ENCODE measurements around the gene SLC25A28.
A peak's percentile ranks its signal among the peaks of the same experiment; 100 is the strongest.

Gene SLC25A28, protein sequence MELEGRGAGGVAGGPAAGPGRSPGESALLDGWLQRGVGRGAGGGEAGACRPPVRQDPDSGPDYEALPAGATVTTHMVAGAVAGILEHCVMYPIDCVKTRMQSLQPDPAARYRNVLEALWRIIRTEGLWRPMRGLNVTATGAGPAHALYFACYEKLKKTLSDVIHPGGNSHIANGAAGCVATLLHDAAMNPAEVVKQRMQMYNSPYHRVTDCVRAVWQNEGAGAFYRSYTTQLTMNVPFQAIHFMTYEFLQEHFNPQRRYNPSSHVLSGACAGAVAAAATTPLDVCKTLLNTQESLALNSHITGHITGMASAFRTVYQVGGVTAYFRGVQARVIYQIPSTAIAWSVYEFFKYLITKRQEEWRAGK

DNA sequence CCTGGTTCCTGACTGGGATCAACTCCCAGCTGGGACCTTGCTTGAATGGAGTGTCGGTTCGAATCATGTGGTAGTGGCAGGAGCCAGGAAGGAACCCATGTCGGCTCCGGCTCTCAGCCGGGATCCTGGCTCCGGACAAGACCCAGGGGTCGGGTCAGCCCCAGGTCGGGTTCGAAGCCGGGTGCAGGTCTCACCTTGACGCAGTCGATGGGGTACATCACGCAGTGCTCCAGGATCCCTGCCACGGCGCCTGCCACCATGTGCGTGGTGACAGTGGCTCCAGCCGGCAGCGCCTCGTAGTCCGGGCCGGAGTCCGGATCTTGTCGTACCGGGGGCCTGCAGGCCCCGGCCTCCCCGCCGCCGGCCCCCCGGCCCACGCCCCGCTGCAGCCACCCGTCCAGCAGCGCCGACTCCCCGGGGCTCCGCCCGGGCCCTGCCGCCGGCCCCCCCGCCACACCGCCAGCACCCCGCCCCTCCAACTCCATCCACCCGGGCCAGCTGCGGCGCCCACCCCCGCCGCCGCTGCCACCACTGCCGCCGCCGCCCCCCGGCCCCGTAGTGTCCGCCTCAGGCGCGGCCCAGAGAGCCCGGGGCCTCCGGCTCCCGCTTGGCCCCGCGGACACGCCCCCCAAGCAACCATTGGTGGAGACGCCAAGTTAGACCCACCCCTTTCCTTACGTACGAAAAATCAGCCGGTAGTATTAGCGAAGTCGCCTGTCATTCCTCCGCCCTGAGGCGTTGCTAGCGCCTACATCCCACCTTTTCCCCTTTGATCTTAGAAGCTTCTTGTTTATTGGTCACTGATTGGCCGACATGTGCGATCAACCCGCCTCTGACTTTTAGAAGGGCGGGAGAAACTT lies at the start of gene SLC25A28:
TSS of gene SLC25A28 (minus strand) at position 589 of the 860 bp plus-strand sequence. CDS start at position 485, 104 bp downstream.
- peak; percentile 90 for DNase-seq

DNA sequence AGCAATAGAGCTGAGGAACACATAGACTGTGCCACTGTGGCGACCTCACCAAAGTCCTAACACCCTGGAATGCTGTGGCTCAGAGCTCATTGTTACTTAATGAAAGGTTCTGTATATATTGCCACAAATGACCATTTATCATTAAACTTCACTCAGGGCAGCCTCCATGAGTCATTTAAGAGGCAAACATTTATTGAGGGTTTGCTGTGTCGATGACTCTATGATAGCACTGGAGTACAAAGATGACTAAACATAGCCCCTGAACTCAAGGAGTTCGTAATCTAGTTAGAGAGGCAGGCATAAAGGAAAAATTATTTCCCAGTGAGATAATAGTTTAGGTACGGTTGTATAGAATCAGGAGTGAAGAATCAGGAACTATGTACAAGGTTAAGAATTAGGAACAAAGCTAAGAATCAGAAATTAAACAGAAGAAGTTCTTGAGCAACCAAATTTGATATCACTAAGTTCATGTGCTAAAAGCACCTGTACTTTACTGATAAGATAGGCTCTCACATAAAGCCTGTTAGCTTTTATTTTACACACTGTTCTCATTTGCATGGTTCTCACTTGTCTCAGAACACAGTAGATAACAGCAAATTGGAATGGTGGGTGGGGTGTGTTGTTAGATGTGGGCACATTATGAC lies 47.0 kb upstream of the SLC25A28 start:
- no peak for DNase-seq

DNA sequence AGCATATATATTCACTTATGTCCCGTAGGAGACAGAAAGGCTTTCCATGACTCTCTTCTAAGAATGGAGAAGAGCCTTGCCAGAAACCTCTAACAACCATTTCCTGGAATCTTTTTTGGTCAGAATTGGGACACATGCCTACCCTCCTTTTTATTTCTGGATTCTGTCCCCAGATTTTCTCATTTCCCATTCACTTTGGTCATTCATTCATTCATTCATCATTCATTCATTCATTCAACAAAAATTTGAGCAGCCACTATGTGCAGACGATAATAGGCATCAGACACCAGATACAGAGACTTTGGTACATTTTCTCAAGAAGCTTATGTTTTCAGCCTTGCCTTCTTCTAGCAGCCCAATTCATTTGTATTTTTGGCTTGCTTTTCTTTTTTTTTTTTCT lies 45.1 kb upstream of the SLC25A28 start:
- no peak for DNase-seq

DNA sequence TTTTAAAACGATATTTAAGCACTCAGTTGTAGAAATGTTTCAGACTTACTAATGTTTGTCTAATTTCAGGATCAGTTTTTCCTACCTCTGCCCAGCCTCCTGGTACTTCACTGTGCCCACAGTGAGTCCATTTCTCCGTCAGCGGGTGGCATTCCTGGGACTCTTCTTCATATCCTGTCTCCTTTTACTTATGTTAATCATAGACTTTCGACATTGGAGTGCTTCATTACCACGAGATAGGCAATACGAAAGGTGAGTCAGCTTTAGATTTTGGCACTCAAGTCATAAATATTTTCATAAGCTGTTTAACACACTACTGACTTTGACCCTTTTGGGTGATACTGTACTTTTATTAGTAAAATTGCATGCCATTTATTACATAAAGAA lies 41.1 kb upstream of the SLC25A28 start:
- no peak for DNase-seq

DNA sequence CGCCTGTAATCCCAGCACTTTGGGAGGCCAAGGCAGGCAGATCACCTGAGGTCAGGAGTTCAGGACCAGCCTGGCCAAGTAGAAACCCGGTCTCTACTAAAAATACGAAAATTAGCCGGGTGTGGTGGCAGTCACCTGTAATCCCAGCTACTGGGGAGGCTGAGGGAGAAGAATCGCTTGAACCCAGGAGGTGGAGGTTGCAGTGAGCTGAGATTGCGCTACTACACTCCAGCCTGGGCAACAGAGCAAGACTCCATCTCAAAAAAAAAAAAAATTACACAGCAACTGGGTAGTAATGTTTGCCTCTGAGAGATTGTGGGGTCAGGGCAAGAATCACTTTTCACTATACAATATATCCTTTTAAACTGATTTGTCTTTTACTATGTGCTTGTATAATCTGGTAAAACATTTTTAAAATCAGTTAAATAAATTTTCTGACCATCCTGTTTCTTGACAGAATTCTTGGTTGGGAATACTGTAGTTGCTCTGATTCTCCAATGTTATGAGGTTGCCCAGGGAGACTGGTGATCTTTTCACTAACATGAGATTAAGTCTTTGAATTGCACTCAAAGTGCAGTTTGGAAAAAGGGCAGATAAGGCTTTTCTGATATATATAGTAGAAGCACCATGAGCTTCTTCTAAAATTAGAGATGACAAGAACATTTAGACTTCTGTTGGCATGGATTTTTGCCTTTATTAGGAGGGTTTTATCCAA lies 40.6 kb upstream of the SLC25A28 start:
- DNase-seq, result no peak

DNA sequence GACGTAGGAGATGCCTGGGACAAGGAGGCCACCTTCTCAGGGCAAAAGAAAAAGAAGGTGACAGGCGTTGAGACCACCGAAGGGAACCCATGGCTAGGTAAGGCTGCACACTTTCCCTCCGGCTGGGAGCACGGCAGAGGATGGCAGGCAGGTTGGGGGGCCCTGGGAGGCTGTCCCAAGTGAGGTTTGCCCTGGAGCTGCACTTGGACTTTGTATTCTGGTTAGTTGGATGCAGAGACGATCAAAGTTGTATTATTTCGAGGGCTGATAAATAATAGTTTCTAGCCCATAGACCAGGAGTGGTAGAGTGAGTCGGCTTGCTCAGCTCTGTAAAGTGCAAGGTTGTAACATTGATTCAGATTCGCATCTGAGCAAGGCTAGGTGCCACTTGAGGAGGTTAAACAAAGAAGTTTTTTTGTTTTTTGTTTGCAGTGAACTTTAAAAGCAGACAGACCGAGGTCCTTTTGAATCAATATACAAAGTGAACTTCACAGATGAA lies 39.7 kb upstream of the SLC25A28 start:
- DNase-seq, result no peak

DNA sequence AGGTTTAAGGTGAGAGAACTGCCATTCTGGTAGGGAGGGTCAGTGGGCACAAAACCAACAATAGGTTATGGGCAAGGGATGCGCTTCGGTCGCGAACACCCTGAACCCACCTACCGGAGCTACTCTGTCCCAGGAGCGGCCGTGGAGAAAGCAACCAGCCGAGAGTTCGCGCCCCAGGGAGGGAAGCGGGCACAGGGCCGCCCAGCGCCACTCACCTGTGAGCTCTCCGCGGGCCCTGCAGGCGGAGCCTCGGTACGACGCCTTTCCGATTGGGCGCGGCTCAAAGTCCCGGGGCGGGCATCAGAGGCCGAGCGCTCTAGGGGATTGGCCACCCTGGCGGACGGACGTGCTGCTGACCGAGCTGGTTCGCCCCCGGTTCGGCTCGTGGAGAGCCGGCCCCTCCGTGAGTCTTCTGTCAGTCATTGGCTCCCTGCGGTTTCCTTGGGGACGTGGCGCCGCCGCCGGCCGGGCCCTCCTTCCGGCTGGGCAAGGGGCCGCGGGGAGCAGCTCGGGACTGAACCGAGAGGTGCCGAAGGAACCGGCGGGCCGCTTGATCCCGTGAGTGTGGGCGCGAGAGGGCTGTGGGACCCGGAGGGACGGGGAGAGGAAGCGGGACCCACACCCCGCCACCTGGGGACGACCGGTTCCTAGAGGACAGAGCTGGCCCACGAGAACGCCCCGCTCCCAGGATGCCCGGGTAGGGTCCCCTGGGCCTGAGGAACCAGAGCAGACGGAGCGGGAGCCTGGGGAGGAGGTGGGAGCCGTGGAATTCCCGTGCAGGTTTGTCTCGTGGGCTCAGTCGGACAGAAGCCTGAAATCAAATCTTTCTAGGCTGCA lies 39.0 kb upstream of the SLC25A28 start, which contains the start of gene ENTPD7:
TSS of gene ENTPD7 (plus strand) at position 479 of the 837 bp plus-strand sequence. CDS start 448 bp downstream, outside the sequence.
- peak; percentile 87 for DNase-seq

DNA sequence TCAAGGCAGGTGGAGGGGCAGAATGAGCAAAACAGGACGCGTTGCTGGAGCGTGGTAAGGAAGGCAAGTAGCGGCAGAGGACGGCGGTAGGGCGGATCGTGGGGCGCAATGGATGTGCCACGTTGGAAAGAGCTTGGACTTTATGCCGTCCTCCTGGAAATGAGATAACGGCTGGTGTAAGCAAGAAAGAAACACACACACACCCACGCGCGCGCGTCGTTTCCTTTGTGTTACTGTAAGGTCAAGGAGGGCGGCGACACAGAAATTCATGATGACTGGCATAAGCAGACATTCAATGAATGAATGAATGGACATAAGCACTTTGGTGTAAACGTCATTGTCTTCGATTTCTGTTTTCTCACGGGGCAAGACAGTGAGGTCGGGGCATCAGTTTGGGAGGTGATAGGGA lies 38.4 kb upstream of the SLC25A28 start:
- peak; percentile 67 for DNase-seq

DNA sequence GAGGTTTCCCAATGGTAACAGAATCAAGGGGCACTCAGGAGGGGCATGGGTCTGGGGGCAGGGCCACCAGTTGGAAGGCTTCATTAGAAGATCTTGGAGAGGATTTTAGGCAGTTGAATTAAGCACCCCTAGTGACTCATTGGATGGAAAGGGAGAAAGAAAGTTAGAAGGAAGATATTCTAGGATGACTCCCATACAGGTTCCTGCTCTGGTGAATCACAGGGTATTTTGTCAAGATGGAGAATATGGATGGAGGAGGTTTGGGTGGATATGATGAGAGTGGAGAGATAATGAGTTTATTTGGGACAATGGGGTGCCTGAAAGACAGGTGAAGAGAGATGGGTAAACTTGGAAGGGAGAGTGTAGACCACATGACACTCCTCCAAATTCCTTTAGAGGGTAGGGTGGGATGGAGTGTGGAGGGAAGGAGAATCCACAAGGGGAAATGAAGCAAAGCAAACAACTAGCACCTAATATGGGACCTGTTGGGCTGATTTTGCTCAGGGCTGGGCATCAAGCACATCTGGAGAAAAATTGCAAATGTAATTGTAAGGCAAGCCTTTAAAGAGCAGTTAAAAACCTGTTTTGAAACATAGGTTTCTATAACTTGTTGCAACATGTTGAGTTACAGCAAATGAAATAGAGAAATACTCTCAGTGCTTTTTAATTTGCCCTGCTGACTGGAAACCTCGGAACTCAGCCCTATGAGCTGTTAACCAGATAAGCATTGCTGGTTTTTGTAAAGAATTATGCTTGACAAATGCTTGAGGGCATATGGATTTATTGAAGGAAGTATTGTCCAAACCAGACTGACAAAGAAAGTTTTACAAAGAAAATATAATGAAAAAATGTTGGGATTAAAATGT lies 36.2 kb upstream of the SLC25A28 start:
- DNase-seq, result no peak

DNA sequence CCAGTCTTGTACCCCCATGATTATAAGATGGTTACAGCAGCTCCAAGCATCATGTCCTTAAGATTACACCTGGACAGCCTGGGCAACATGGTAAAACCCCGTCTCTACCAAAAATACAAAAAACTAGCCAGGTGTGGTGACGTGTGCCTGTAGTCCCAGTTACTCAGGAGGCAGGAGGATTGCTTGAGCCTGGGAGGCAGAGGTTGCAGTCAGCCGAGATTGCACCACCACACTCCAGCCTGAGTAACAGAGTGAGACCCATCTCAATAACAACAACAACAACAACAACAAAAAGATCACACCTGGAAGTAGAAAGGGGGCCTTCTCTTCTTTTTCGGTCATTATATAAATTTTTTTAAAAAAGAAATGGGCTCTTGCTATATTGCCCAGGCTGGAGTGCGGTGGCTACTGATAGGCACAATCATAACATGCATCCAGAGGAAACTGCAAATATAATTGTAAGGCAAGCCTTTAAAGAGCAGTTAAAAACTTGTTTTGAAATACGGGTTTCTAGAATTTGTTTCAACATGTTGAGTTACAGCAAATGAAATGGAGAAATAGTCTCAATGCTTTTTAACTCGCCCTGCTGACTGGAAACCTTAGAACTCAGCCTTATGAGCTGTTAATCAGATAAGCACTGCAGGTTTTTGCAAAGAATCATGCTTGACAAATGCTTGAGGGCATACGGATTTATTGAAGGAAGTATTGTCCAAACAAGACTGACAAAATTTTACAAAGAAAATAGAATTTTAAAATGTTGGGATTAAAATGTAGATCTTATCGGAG lies 34.3 kb upstream of the SLC25A28 start:
- no peak for DNase-seq

DNA sequence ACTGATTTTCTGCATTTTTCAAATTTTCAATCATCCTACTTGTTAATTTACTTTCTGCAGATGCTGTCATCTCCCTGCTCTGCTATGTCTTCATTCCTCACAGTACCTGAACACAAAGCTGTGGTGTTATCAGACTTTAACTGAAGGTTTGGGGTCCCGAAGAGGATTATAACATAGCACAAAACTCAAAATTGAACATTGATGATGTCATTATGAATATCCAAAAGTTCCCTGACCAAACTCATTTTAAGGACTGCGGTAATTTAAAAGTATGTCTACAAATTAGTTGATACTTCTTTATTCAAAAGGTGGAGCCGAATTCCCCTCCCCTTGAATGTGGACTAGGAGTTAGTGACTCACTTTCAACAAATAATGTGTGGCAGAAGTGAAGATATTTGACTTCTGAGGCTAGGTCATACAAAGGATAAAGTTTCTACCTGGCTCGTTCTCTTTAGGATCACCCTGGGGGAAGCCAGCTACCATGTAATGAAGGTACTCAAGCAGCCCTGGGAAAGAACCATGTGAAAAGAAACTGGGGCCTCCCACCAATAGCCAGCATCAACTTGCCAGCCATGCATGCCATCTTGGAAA lies 32.7 kb upstream of the SLC25A28 start:
- DNase-seq, result no peak

DNA sequence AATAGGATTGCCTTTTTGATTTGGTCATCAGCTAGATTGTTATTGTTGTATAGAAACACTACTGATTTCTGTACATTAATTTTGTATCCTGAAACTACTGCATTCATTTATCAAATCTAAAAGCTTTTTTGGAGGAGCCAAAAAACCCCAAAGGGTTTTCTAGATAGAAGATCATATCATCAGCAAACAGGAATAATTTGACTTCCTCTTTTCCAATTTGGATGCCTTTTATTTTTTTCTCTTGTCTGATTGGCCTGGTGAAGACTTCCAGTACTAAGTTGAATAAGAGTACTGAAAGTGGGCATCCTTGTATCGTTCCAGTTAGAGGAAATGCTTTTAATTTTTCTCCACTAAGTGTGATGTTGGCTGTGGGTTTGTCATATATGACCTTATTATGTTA lies 28.5 kb upstream of the SLC25A28 start:
- DNase-seq, result no peak

DNA sequence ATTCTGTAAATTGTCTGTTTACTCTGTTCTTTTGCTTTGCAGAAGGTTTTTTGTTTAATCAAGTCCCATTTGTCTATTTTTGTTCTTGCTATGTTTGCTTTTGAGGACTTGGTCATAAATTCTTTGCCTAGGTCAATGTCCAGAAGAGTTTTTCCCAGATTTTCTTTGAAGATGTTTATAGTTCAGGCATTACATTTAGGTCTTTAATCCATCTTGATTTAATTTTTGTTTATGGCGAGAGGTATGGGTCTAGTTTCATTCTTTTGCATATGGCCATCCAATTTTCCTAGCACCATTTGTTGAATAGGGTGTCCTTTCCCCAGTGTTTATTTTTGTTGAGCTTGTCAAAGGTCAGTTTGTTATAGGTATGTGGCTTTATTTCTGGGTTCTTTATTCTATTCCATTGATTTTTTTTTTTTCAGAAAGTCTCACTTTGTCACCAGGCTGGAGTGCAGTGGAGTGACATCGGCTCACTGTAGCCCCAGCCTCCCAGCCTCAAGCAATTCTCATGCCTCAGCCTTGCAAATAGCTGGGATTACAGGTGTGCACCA lies 27.4 kb upstream of the SLC25A28 start:
- no peak for DNase-seq

DNA sequence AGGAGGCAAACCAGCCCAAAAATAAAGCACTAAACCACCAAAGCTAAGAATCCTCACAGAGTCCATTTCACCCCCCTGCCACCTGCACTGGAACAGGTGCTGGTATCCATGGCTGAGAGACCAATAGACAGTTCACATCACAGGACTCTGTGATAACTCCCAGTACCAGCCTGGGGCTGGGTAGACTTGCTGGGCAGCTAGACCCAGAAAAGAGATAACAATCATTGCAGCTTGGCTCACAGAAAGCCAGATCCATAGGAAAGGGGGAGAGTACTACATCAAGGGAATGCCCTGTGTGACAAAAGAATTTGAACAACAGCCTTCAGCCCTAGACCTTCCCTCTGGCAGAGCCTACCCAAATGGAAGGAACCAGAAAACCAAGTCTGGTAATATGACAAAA lies 13.6 kb upstream of the SLC25A28 start:
- DNase-seq, result no peak

DNA sequence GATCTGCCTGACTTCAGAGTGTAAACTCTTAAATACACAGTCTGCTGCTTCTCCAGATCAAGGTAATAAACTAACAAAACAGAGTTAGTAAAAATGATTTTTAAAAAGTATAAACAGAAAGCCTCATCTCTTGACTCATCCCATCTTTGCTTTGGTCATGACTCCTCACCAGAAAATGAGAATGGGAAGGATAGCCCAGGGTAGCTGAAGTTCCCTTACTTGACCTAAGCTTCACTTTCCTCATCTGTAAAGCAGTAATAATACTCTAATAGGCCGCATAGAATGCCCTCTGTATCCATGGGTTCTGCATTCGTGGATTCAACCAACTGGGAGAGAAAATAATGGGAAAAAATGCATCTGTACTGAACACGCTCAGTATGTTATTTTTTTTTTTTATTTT lies 11.3 kb upstream of the SLC25A28 start:
- DNase-seq, result no peak

DNA sequence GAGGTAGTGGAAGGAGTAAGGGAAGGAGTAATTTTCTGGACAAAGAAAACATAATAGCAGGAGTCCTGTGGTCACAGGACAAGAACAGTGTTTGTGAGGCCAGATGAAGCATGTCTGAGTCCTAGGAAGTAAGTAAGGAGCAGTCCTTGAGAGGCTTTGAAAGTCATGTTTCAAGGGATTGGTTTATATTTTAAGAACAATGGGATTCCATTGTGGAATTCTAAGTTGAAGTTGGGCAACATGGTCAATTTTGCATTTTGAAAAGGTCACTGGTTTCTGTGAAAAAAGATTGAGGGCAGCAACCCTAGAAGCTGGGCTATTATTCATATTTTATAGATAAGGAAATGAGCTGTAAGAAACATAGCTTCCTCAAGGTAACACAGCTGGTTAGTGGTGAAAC lies 10.8 kb upstream of the SLC25A28 start:
- no peak for DNase-seq

DNA sequence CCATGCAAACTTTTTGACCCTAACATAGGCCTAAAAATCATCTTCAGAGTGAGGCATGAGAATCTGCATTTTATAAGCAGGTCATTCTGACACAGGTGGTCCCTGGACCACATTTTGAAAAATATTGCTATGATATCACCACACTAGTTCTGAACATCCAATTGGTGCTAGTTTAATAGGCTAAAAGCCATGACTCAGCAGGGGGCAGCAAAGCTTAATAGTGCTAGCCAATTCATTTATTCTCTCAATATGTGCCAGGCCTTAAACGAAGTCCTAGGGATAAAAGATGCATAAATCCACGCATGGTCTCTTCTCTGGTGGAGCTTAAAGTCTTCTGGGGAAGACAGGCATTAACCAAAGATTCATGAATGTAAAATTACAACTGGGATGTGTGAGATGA lies 10.2 kb upstream of the SLC25A28 start:
- DNase-seq, result no peak

DNA sequence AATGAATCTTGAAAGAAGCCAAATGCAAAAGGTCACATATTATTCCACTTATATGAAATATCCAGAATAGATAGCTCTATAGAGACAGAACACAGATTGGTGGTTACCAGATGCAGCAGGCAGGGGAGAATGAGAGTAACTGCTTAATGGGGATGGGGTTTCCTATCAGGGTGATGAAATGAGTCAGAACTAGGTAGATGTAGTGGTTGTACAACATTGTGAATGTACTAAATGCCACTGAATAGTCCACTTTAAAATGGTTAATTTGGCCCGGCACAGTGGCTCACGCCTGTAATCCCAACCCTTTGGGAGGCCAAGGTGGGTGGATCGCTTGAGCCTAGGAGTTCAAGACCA lies 9.4 kb upstream of the SLC25A28 start:
- DNase-seq, result no peak
